Left ventricle myocardium superior (tissue), 1 donor: ENCODE data around the gene ATG7. TPM values are rescaled to one million over a fixed set of nuclear protein-coding genes. Genes with fewer than 3 reads are reported as not detected.
A peak's percentile ranks its signal among the peaks of the same experiment; 100 is the strongest.
"Not testable (repeated sequence)": the region's sequence is repeated elsewhere in the genome, so short reads cannot be mapped to it uniquely, and the experiment has no call there.

Experiments used
- ATAC-seq: fragments of 200-7000 bp; cut with Tn5 transposase; one replicate; pipeline ENCODE4 v1.9.1; 2020; ENCODE audit warnings: mild to moderate bottlenecking, moderate library complexity
- DNase-seq: peaks from one replicate; pipeline ENCODE4 v3.0.0-alpha.2; 2020
- intact Hi-C: fragments of 100-400 bp; cut with micrococcal nuclease; formaldehyde crosslinking; loops from one replicate; pipeline ENCODE4 v1.11.0; 2022
- total RNA-seq: library from RNA; stranded (reverse); fragmentation: NEBNext Ultra II Directional; extraction: Animal tissue kit (Norgen Biotek cat#: 25700); gene quantifications from one replicate; pipeline ENCODE4 v1.2.1, GENCODE V29; 2021
- donor health status: DM: no; HTN: yes; CAD: no; lungs with severe emphysema.

The ATG7 gene
- total RNA-seq, 1 donor from 2014 or later, result 15.9 TPM

GRCh38 chr3:11392860-11393114, 120.6 kb downstream of the ATG7 start:
- intact Hi-C loops, result no loop called here
- DNase-seq, result no peak
- ATAC-seq, result no peak

- DNase-seq (no peak), ATAC-seq (no peak)
- intact Hi-C loops, result no loop called here
Measured at GRCh38 chr3:11393401-11393800, 121.2 kb downstream of the ATG7 start.

GRCh38 chr3:11394392-11394791, 122.2 kb downstream of the ATG7 start:
- no peak for DNase-seq
- intact Hi-C loops, result no loop called here
- no peak for ATAC-seq

GRCh38 chr3:11400213-11400612, 128.0 kb downstream of the ATG7 start:
- DNase-seq (no peak), ATAC-seq (no peak)
- intact Hi-C loops, result no loop called here

GRCh38 chr3:11401434-11401833, 129.2 kb downstream of the ATG7 start:
- ATAC-seq (no peak), DNase-seq (no peak)
- intact Hi-C loops, result no loop called here

GRCh38 chr3:11405323-11405722, 133.1 kb downstream of the ATG7 start:
- intact Hi-C loops, result no loop called here
- no peak for ATAC-seq
- DNase-seq, result no peak

GRCh38 chr3:11407644-11408043, 135.4 kb downstream of the ATG7 start:
- intact Hi-C loops, result no loop called here
- ATAC-seq, result no peak
- DNase-seq, result no peak

GRCh38 chr3:11408324-11408859, 136.2 kb downstream of the ATG7 start:
- ATAC-seq, intact Hi-C loops, DNase-seq: not testable (repeated sequence)

- no peak for ATAC-seq
Measured at GRCh38 chr3:11410564-11410963, 138.4 kb downstream of the ATG7 start.

GRCh38 chr3:11411956-11412355, 139.8 kb downstream of the ATG7 start:
- ATAC-seq, result no peak
- DNase-seq, result no peak
- intact Hi-C loops, result no loop called here

More at GRCh38 chr3:11410564-11410963, 138.4 kb downstream of the ATG7 start:
- DNase-seq, result no peak
- intact Hi-C loops, result no loop called here

GRCh38 chr3:11413071-11413470, 140.9 kb downstream of the ATG7 start:
- intact Hi-C loops, result no loop called here
- DNase-seq (no peak), ATAC-seq (no peak)

GRCh38 chr3:11415099-11415498, 142.9 kb downstream of the ATG7 start:
- ATAC-seq (no peak), DNase-seq (no peak)
- intact Hi-C loops, result no loop called here

GRCh38 chr3:11420066-11420465, 147.9 kb downstream of the ATG7 start:
- intact Hi-C loops, result no loop called here

GRCh38 chr3:11422291-11422690, 150.1 kb downstream of the ATG7 start:
- DNase-seq, result no peak
- intact Hi-C loops, result no loop called here
- no peak for ATAC-seq

More at GRCh38 chr3:11420066-11420465, 147.9 kb downstream of the ATG7 start:
- ATAC-seq, result no peak
- no peak for DNase-seq

GRCh38 chr3:11423868-11424267, 151.7 kb downstream of the ATG7 start:
- no peak for DNase-seq
- intact Hi-C loops, result no loop called here
- no peak for ATAC-seq

GRCh38 chr3:11424277-11424676, 152.1 kb downstream of the ATG7 start:
- no peak for DNase-seq
- no peak for ATAC-seq
- intact Hi-C loops, result no loop called here

GRCh38 chr3:11430207-11430606, 158.0 kb downstream of the ATG7 start:
- DNase-seq, result no peak
- no peak for ATAC-seq
- intact Hi-C loops, result no loop called here

GRCh38 chr3:11430624-11431023, 158.4 kb downstream of the ATG7 start:
- DNase-seq (no peak), ATAC-seq (no peak)
- intact Hi-C loops, result no loop called here

- no peak for ATAC-seq
- no peak for DNase-seq
- intact Hi-C loops, result no loop called here
Measured at GRCh38 chr3:11431319-11431718, 159.1 kb downstream of the ATG7 start.

GRCh38 chr3:11434017-11434526, 161.9 kb downstream of the ATG7 start:
- intact Hi-C loops, result no loop called here
- ATAC-seq, result peak; percentile 94
- peak; percentile 61 for DNase-seq

GRCh38 chr3:11434563-11435096, 162.4 kb downstream of the ATG7 start:
- peak; percentile 60 for ATAC-seq
- intact Hi-C loops, result no loop called here
- DNase-seq, result no peak
